GM23338 (cell line): ENCODE measurements around the gene EDAR. TPM values are rescaled to one million over a fixed set of nuclear protein-coding genes. Genes with fewer than 3 reads are reported as not detected.

Source experiments
- ATAC-seq: fragments of 200-7000 bp; cut with Tn5 transposase; 3 replicates; pipeline ENCODE4 v1.9.1; 2020
- DNase-seq: peaks from one replicate; pipeline ENCODE4 v3.0.0-alpha.2; 2015; ENCODE audit warnings: low spot score
- H2AFZ ChIP-seq: fragments of 200-600 bp; sonication (generic); 2 replicates; pipeline ENCODE4 v1.8.0; 2016; ENCODE audit warnings: antibody characterized with exemption, mild to moderate bottlenecking, moderate library complexity
- H3F3A ChIP-seq: fragments of 200-600 bp; sonication (generic); replicated peaks from 2 replicates; pipeline ENCODE4 v1.8.0; 2017; ENCODE audit warnings: antibody characterized with exemption, mixed run types, low read depth
- H3K27ac ChIP-seq: fragments of 200-600 bp; sonication (generic); 2 replicates; pipeline ENCODE4 v1.6.1; 2016; ENCODE audit warnings: low read depth
- H3K27me3 ChIP-seq: fragments of 200-600 bp; sonication (generic); 2 replicates; pipeline ENCODE4 v1.8.0; 2016; ENCODE audit warnings: mild to moderate bottlenecking, mixed run types, moderate library complexity; ENCODE audit not compliant: insufficient read depth
- H3K36me3 ChIP-seq: fragments of 200-600 bp; sonication (generic); 2 replicates; pipeline ENCODE4 v1.8.0; 2016; ENCODE audit warnings: mild to moderate bottlenecking; ENCODE audit not compliant: insufficient read depth
- H3K4me1 ChIP-seq: fragments of 200-600 bp; sonication (generic); 2 replicates; pipeline ENCODE4 v1.8.0; 2016; ENCODE audit warnings: mild to moderate bottlenecking, moderate library complexity; ENCODE audit not compliant: insufficient read depth
- H3K4me2 ChIP-seq: fragments of 200-600 bp; sonication (generic); 2 replicates; pipeline ENCODE4 v1.7.1; 2017; ENCODE audit warnings: mixed run types
- H3K4me3 ChIP-seq: fragments of 200-600 bp; sonication (generic); 2 replicates; pipeline ENCODE4 v1.6.1; 2016; ENCODE audit warnings: mixed run types
- H3K79me2 ChIP-seq: fragments of 200-600 bp; sonication (generic); replicated peaks from 2 replicates; pipeline ENCODE4 v1.8.0; 2017; ENCODE audit warnings: mild to moderate bottlenecking; ENCODE audit not compliant: insufficient read depth
- H3K9me2 ChIP-seq: fragments of 200-600 bp; sonication (generic); 2 replicates; pipeline ENCODE4 v1.8.0; 2017; ENCODE audit not compliant: insufficient read depth
- H4K20me1 ChIP-seq: fragments of 200-600 bp; sonication (generic); replicated peaks from 2 replicates; pipeline ENCODE4 v1.8.0; 2017; ENCODE audit warnings: mild to moderate bottlenecking; ENCODE audit not compliant: insufficient read depth
- H3K27ac Mint-ChIP-seq: 2 replicates; pipeline ENCODE4 v1.8.0; 2020; ENCODE audit warnings: inconsistent platforms, mild to moderate bottlenecking, moderate library complexity, mixed read lengths
- H3K27me3 Mint-ChIP-seq: 3 replicates; pipeline ENCODE4 v1.8.0; 2022; ENCODE audit warnings: low read depth, mild to moderate bottlenecking, moderate library complexity, mixed read lengths, inconsistent platforms; ENCODE audit not compliant: insufficient read depth, poor library complexity
- H3K36me3 Mint-ChIP-seq: 3 replicates; pipeline ENCODE4 v1.8.0; 2021; ENCODE audit warnings: low read depth, mild to moderate bottlenecking, inconsistent platforms, moderate library complexity, mixed read lengths
- H3K4me1 Mint-ChIP-seq: 3 replicates; pipeline ENCODE4 v1.8.0; 2020; ENCODE audit warnings: mild to moderate bottlenecking, inconsistent platforms, mixed read lengths
- H3K4me3 Mint-ChIP-seq: 3 replicates; pipeline ENCODE4 v1.8.0; 2021; ENCODE audit warnings: moderate library complexity, mild to moderate bottlenecking, inconsistent platforms, mixed read lengths
- H3K9me3 Mint-ChIP-seq: 3 replicates; pipeline ENCODE4 v1.8.0; 2020; ENCODE audit warnings: moderate library complexity, mild to moderate bottlenecking, inconsistent platforms, mixed read lengths
- CREB1 ChIP-seq: fragments of 250-450 bp; sonication (Bioruptor Pico); IDR thresholded peaks from 2 replicates; pipeline ENCODE4 v1.5.0; 2020; ENCODE audit warnings: low read depth, mild to moderate bottlenecking, moderate library complexity
- EZH2phosphoT487 ChIP-seq: fragments of 200-600 bp; sonication (generic); IDR thresholded peaks from one replicate; pipeline ENCODE4 v1.8.1; 2018; ENCODE audit warnings: antibody characterized with exemption; ENCODE audit not compliant: unreplicated experiment
- NANOG ChIP-seq: IDR thresholded peaks from 2 replicates; pipeline ENCODE4 v1.6.1; 2016; ENCODE audit warnings: antibody characterized with exemption, borderline replicate concordance
- POLR2AphosphoS5 ChIP-seq: IDR thresholded peaks from 2 replicates; pipeline ENCODE4 v1.6.1; 2016; ENCODE audit warnings: antibody characterized with exemption, low read depth
- STAT1 ChIP-seq: IDR thresholded peaks from one replicate; pipeline ENCODE4 v1.6.1; 2016; ENCODE audit warnings: antibody characterized with exemption; ENCODE audit not compliant: unreplicated experiment
- ZNF114 ChIP-seq: fragments of 250-450 bp; sonication (Bioruptor Pico); IDR thresholded peaks from 2 replicates; pipeline ENCODE4 v1.5.0; 2020; ENCODE audit warnings: mild to moderate bottlenecking, moderate library complexity
- ZNF462 ChIP-seq: fragments of 250-450 bp; sonication (Bioruptor Pico); IDR thresholded peaks from 2 replicates; pipeline ENCODE4 v1.5.0; 2020; ENCODE audit warnings: mild to moderate bottlenecking, moderate library complexity
- polyA plus RNA-seq: library from polyadenylated mRNA; unstranded; fragments of >200 nt; fragmentation: Nextera tagmentation; extraction: Ambion mirVana; gene quantifications from 2 replicates; pipeline ENCODE4 v1.2.1, GENCODE V29; 2016
- total RNA-seq: library from RNA; depleted of rRNA; stranded (reverse); fragments of >200 nt; shearing (Covaris generic); gene quantifications from 2 replicates; pipeline ENCODE4 v1.2.3, GENCODE V29; 2014
- TF ChIP-seq, protein P1 (sequence below): IDR thresholded peaks from one replicate; pipeline ENCODE4 v1.6.1; 2018; ENCODE audit warnings: antibody characterized with exemption; ENCODE audit not compliant: unreplicated experiment

EDAR gene
- total and polyA plus RNA-seq, 2 experiments from 2014 or later, result not detected

GRCh38 chr2:108968619-108969018 is 20.4 kb downstream of the EDAR start:
- H2AFZ ChIP-seq, result no peak overlapping the region
- Mint-ChIP-seq H3K4me1 (peaks cover 31% of the 10 kb centered on the region), H3K9me3 (no peaks in the 10 kb centered on the region), H3K36me3 (no peaks in the 10 kb centered on the region), H3K4me3 (no peak overlapping the region), H3K27ac (no peak overlapping the region), H3K27me3 (peaks cover 7% of the 10 kb centered on the region)
- no peak overlapping the region for H3K4me3 ChIP-seq
- no peak overlapping the region for H3K4me2 ChIP-seq
- H3K79me2 ChIP-seq, result no peaks in the 10 kb centered on the region
- TF ChIP-seq, protein P1, sequence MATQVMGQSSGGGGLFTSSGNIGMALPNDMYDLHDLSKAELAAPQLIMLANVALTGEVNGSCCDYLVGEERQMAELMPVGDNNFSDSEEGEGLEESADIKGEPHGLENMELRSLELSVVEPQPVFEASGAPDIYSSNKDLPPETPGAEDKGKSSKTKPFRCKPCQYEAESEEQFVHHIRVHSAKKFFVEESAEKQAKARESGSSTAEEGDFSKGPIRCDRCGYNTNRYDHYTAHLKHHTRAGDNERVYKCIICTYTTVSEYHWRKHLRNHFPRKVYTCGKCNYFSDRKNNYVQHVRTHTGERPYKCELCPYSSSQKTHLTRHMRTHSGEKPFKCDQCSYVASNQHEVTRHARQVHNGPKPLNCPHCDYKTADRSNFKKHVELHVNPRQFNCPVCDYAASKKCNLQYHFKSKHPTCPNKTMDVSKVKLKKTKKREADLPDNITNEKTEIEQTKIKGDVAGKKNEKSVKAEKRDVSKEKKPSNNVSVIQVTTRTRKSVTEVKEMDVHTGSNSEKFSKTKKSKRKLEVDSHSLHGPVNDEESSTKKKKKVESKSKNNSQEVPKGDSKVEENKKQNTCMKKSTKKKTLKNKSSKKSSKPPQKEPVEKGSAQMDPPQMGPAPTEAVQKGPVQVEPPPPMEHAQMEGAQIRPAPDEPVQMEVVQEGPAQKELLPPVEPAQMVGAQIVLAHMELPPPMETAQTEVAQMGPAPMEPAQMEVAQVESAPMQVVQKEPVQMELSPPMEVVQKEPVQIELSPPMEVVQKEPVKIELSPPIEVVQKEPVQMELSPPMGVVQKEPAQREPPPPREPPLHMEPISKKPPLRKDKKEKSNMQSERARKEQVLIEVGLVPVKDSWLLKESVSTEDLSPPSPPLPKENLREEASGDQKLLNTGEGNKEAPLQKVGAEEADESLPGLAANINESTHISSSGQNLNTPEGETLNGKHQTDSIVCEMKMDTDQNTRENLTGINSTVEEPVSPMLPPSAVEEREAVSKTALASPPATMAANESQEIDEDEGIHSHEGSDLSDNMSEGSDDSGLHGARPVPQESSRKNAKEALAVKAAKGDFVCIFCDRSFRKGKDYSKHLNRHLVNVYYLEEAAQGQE, result no peak
- TF ChIP-seq ZNF114 (CRISPR knock-in tag), result no peak
- TF ChIP-seq ZNF462 (CRISPR knock-in tag), result no peak
- TF ChIP-seq CREB1 (CRISPR knock-in tag), result no peak
- no peak for TF ChIP-seq NANOG
- TF ChIP-seq EZH2phosphoT487, result no peak
- no peak for TF ChIP-seq STAT1
- TF ChIP-seq POLR2AphosphoS5, result no peak
- ATAC-seq, result no peak
- no peak overlapping the region for H3K27ac ChIP-seq
- no peaks in the 10 kb centered on the region for H3K27me3 ChIP-seq
- no peaks in the 10 kb centered on the region for H3K9me2 ChIP-seq
- H4K20me1 ChIP-seq, result no peaks in the 10 kb centered on the region
- peaks cover 12% of the 10 kb centered on the region for H3K4me1 ChIP-seq
- DNase-seq, result no peak
- H3F3A ChIP-seq, result no peaks in the 10 kb centered on the region
- no peaks in the 10 kb centered on the region for H3K36me3 ChIP-seq
